HepG2 (cell line): Measurements from ENCODE around the gene SLC7A6OS. TPM values are rescaled to one million over a fixed set of nuclear protein-coding genes. Genes with fewer than 3 reads are reported as not detected.
A peak's percentile ranks its signal among the peaks of the same experiment; 100 is the strongest.

Experiments
- DNMT1 ChIP-seq: sonication (generic); formaldehyde crosslinking; IDR thresholded peaks from 2 replicates; pipeline ENCODE4 v1.5.1; 2020; ENCODE audit warnings: mild to moderate bottlenecking, missing genetic modification reagents
- HMG20A ChIP-seq: IDR thresholded peaks from 2 replicates; pipeline ENCODE4 v1.6.1; 2016; ENCODE audit warnings: borderline replicate concordance
- HNRNPL ChIP-seq: fragments of 200-400 bp; formaldehyde crosslinking; IDR thresholded peaks from 2 replicates; pipeline ENCODE4 v1.6.1; 2017; ENCODE audit warnings: mild to moderate bottlenecking, low read depth, low read length
- KDM4B ChIP-seq: sonication (generic); formaldehyde crosslinking; IDR thresholded peaks from 2 replicates; pipeline ENCODE4 v1.4.0; 2020; ENCODE audit warnings: missing genetic modification reagents
- MED8 ChIP-seq: sonication (generic); formaldehyde crosslinking; IDR thresholded peaks from 2 replicates; pipeline ENCODE4 v1.8.1; 2023; ENCODE audit warnings: mild to moderate bottlenecking, missing genetic modification reagents; ENCODE audit not compliant: insufficient replicate concordance
- RNF2 ChIP-seq: fragments of 450-650 bp; conservative IDR thresholded peaks from 2 replicates; pipeline ENCODE4 v1.6.1; 2016; ENCODE audit warnings: low read depth
- SRF ChIP-seq: IDR thresholded peaks from 2 replicates; pipeline ENCODE4 v1.6.1; 2011; ENCODE audit warnings: mild to moderate bottlenecking, low read depth, low read length, moderate library complexity
- TFDP2 ChIP-seq: sonication (generic); formaldehyde crosslinking; IDR thresholded peaks from 2 replicates; pipeline ENCODE4 v1.4.0; 2020; ENCODE audit warnings: missing genetic modification reagents
- ZFP36 ChIP-seq: fragments of 150-350 bp; IDR thresholded peaks from 2 replicates; pipeline ENCODE4 v1.6.1; 2018; ENCODE audit warnings: borderline replicate concordance, low read length, low read depth; ENCODE audit not compliant: partially characterized antibody
- ZNF7 ChIP-seq: IDR thresholded peaks from 2 replicates; pipeline ENCODE4 v1.6.1; 2016; ENCODE audit warnings: missing biosample characterization, missing genetic modification reagents
- ZNF724P ChIP-seq: sonication (generic); formaldehyde crosslinking; IDR thresholded peaks from 2 replicates; pipeline ENCODE4 v1.8.0; 2022; ENCODE audit warnings: missing genetic modification reagents, borderline replicate concordance
- ZSCAN21 ChIP-seq: sonication (generic); formaldehyde crosslinking; IDR thresholded peaks from 2 replicates; pipeline ENCODE4 v1.8.0; 2022; ENCODE audit warnings: mild to moderate bottlenecking, missing genetic modification reagents, moderate library complexity, borderline replicate concordance
- polyA plus RNA-seq, 8 experiments: library from polyadenylated mRNA; depleted of rRNA in 3 of 8; stranded (reverse) in 7 of 8; unstranded in 1 of 8; fragments of >200 nt; fragmentation: Illumina TruSeq in 4 of 8; extraction: Trizol in 4 of 8; gene quantifications; 2 replicates each; pipeline versions ENCODE4 v1.2.1 to v1.2.3, GENCODE V29; 2011 to 2016; ENCODE audit warnings: low read depth in 4 of 8, missing spikeins in 1 of 8, mixed read lengths in 1 of 8; ENCODE audit not compliant: insufficient read depth in 1 of 8
- total RNA-seq, 5 experiments: library from RNA; depleted of rRNA; stranded (reverse); fragments of >200 nt; fragmentation: Illumina TruSeq; extraction: Trizol; gene quantifications; 2 replicates each; pipeline ENCODE4 v1.2.3, GENCODE V29; 2016; ENCODE audit warnings: low read depth in 1 of 5
- TF ChIP-seq, protein P1 (sequence below): sonication (generic); formaldehyde crosslinking; IDR thresholded peaks from 2 replicates; pipeline ENCODE4 v1.4.0; 2020; ENCODE audit warnings: mild to moderate bottlenecking, missing genetic modification reagents
- TF ChIP-seq, protein P2 (sequence below): sonication (generic); formaldehyde crosslinking; IDR thresholded peaks from 2 replicates; pipeline ENCODE4 v1.4.0; 2020; ENCODE audit warnings: missing genetic modification reagents
- TF ChIP-seq, protein P3 (sequence below): sonication (generic); formaldehyde crosslinking; IDR thresholded peaks from 2 replicates; pipeline ENCODE4 v1.4.0; 2020; ENCODE audit warnings: missing genetic modification reagents, borderline replicate concordance
- TF ChIP-seq, protein P4 (sequence below): sonication (generic); formaldehyde crosslinking; IDR thresholded peaks from 2 replicates; pipeline ENCODE4 v1.9.0; 2021; ENCODE audit warnings: mild to moderate bottlenecking, missing genetic modification reagents

Gene SLC7A6OS
- total and polyA plus RNA-seq, 2 of the 13 experiments (the other 11 are each of a cell fraction or from before 2014, with no cell fraction given), result 11.2 to 21.5 TPM

DNA sequence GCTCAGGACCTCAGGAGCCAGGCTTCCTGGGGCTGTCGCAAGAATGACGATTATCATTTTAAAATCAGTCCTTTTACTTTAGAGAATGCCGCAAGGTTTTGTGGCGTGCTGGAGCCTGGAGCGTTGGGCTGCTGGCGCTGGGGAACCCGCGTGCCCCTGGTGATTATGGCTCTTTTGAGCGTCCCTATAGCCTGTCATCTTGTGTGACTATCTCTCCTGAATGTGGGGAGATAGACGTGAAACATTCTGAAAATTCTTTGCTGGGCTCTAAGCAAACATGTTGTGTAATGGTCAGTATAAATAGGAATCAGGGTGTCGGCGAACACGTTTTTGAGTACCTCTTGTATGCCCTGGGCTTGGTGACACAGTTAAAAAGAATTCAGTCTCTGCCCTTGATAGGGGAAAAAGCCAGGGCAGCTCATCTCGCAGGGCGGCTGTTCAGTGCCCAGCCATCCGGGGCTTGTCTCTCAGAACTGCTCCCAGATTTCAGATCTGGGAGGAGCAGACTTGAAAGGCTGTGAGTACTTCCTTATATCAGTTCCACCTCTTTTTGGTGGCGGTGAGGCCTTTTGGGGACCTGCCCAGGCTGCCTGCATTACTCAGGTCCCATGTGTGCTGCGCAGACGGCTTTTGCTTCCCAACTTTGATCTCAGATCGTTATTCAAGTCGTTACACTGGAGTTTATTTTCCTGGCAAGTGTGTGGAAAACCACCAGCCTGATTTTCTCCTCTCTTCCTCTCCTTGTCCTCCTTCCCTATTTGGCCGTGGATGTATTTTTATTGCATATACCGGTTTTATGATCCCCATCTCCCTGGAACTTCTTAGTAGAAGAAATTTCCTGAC, 45.4 kb downstream of the SLC7A6OS start (continued):
- TF ChIP-seq, protein P1, sequence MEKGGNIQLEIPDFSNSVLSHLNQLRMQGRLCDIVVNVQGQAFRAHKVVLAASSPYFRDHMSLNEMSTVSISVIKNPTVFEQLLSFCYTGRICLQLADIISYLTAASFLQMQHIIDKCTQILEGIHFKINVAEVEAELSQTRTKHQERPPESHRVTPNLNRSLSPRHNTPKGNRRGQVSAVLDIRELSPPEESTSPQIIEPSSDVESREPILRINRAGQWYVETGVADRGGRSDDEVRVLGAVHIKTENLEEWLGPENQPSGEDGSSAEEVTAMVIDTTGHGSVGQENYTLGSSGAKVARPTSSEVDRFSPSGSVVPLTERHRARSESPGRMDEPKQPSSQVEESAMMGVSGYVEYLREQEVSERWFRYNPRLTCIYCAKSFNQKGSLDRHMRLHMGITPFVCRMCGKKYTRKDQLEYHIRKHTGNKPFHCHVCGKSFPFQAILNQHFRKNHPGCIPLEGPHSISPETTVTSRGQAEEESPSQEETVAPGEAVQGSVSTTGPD (CRISPR knock-in tag), result peak; percentile 68; the same call in 1 of the 2 replicates
- TF ChIP-seq HMG20A (CRISPR knock-in tag) (peak; percentile 96), KDM4B (CRISPR knock-in tag) (peak; percentile 70; the same call in 1 of the 2 replicates), HNRNPL (peak; percentile 56; the same call in 1 of the 2 replicates), TFDP2 (CRISPR knock-in tag) (peak; percentile 36; the same call in 1 of the 2 replicates), RNF2 (no peak), MED8 (peak; percentile 37), SRF (0 out of 2 replicates have a peak, but pooled peaks have one; percentile 29), ZNF724P (CRISPR knock-in tag) (0 out of 2 replicates have a peak, but pooled peaks have one; percentile 48), ZSCAN21 (CRISPR knock-in tag) (no peak; the same call in 1 of the 2 replicates), ZNF7 (CRISPR knock-in tag) (peak; percentile 40; the same call in 1 of the 2 replicates), ZFP36 (no peak), DNMT1 (CRISPR knock-in tag) (no peak)
- TF ChIP-seq, protein P2, sequence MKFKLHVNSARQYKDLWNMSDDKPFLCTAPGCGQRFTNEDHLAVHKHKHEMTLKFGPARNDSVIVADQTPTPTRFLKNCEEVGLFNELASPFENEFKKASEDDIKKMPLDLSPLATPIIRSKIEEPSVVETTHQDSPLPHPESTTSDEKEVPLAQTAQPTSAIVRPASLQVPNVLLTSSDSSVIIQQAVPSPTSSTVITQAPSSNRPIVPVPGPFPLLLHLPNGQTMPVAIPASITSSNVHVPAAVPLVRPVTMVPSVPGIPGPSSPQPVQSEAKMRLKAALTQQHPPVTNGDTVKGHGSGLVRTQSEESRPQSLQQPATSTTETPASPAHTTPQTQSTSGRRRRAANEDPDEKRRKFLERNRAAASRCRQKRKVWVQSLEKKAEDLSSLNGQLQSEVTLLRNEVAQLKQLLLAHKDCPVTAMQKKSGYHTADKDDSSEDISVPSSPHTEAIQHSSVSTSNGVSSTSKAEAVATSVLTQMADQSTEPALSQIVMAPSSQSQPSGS, result peak; percentile 91
- TF ChIP-seq, protein P3, sequence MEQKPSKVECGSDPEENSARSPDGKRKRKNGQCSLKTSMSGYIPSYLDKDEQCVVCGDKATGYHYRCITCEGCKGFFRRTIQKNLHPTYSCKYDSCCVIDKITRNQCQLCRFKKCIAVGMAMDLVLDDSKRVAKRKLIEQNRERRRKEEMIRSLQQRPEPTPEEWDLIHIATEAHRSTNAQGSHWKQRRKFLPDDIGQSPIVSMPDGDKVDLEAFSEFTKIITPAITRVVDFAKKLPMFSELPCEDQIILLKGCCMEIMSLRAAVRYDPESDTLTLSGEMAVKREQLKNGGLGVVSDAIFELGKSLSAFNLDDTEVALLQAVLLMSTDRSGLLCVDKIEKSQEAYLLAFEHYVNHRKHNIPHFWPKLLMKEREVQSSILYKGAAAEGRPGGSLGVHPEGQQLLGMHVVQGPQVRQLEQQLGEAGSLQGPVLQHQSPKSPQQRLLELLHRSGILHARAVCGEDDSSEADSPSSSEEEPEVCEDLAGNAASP (CRISPR knock-in tag), result peak; percentile 84; the same call in 1 of the 2 replicates
- TF ChIP-seq, protein P4, sequence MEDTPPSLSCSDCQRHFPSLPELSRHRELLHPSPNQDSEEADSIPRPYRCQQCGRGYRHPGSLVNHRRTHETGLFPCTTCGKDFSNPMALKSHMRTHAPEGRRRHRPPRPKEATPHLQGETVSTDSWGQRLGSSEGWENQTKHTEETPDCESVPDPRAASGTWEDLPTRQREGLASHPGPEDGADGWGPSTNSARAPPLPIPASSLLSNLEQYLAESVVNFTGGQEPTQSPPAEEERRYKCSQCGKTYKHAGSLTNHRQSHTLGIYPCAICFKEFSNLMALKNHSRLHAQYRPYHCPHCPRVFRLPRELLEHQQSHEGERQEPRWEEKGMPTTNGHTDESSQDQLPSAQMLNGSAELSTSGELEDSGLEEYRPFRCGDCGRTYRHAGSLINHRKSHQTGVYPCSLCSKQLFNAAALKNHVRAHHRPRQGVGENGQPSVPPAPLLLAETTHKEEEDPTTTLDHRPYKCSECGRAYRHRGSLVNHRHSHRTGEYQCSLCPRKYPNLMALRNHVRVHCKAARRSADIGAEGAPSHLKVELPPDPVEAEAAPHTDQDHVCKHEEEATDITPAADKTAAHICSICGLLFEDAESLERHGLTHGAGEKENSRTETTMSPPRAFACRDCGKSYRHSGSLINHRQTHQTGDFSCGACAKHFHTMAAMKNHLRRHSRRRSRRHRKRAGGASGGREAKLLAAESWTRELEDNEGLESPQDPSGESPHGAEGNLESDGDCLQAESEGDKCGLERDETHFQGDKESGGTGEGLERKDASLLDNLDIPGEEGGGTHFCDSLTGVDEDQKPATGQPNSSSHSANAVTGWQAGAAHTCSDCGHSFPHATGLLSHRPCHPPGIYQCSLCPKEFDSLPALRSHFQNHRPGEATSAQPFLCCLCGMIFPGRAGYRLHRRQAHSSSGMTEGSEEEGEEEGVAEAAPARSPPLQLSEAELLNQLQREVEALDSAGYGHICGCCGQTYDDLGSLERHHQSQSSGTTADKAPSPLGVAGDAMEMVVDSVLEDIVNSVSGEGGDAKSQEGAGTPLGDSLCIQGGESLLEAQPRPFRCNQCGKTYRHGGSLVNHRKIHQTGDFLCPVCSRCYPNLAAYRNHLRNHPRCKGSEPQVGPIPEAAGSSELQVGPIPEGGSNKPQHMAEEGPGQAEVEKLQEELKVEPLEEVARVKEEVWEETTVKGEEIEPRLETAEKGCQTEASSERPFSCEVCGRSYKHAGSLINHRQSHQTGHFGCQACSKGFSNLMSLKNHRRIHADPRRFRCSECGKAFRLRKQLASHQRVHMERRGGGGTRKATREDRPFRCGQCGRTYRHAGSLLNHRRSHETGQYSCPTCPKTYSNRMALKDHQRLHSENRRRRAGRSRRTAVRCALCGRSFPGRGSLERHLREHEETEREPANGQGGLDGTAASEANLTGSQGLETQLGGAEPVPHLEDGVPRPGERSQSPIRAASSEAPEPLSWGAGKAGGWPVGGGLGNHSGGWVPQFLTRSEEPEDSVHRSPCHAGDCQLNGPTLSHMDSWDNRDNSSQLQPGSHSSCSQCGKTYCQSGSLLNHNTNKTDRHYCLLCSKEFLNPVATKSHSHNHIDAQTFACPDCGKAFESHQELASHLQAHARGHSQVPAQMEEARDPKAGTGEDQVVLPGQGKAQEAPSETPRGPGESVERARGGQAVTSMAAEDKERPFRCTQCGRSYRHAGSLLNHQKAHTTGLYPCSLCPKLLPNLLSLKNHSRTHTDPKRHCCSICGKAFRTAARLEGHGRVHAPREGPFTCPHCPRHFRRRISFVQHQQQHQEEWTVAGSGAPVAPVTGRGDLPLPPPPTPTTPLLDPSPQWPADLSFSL (CRISPR knock-in tag), result no peak
